CD4-positive, alpha-beta T cell treated with Interleukin-6 at 100 ng/mL for 8 hours (primary cell): ENCODE results near the gene OR4M1.
"Not testable (repeated sequence)": the region's sequence is repeated elsewhere in the genome, so short reads cannot be mapped to it uniquely, and the experiment has no call there.

Experiments
- DNase-seq: peaks from one replicate; pipeline ENCODE4 v3.0.0-alpha.2; 2020; ENCODE audit warnings: mixed read lengths, low spot score

Gene OR4M1, protein sequence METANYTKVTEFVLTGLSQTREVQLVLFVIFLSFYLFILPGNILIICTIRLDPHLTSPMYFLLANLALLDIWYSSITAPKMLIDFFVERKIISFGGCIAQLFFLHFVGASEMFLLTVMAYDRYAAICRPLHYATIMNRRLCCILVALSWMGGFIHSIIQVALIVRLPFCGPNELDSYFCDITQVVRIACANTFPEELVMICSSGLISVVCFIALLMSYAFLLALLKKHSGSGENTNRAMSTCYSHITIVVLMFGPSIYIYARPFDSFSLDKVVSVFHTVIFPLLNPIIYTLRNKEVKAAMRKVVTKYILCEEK

DNA sequence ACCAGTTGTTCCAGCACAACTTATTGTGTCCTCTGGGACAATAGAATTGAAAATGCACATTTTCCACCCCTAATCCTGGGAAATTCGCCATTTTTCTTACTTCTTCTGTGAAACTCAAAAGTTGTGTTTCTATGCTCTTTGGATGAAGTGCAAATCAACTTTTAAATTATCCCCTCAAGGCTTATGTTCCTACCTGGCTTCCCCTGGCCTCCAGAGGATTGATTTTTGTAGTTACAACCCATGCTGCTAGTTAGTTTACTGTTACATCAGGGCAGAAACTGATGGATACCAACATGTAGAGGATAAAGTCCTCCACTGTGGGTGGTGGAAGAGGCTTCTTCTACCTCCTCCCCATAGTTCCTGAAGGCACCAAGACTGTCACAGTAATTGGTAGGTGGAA lies at the start of gene OR4M1:
TSS of gene OR4M1 (plus strand) at position 301 of the 400 bp plus-strand sequence. CDS start 6,819 bp downstream, outside the sequence.
- DNase-seq = not testable (repeated sequence)

DNA sequence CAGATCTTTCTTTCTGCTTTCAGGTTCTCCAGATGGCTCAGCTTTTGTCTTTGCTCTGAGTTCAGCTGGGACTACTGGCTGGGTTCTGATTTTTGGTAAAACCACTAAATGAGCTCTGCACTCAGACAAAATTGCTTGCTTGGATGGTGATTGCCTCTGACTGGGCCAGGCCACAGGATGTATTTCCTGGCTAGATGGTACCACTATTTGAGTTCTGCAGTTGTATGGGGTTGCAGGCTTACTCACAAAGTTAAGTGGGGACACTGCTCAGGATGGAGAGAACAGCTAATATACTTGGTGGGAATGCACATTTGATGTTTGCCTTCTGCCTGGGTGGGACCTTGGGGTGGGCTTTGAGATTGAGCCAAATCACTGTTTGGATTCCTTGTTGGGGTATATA lies 43.9 kb upstream of the OR4M1 start:
- DNase-seq = no peak

DNA sequence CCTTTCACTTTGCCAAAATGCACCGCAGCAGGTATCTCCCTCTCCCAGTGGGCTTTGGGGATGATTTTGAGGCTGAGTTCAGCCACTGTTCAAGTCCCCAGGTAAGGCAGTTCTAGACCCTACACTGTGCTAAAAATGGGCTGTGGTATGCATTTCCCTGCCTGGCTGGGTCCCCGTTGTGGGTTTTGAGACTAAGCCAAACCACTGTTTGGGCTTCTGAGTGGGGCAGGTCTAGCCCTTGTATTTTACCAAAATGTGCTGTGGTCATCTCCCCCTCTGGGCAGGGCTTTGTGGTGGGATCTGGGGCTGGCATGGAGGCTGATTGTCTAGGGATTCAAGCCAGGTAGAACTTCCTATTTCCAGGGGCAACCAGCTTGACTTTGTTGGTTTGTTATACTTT lies 43.5 kb upstream of the OR4M1 start:
- DNase-seq = no peak

DNA sequence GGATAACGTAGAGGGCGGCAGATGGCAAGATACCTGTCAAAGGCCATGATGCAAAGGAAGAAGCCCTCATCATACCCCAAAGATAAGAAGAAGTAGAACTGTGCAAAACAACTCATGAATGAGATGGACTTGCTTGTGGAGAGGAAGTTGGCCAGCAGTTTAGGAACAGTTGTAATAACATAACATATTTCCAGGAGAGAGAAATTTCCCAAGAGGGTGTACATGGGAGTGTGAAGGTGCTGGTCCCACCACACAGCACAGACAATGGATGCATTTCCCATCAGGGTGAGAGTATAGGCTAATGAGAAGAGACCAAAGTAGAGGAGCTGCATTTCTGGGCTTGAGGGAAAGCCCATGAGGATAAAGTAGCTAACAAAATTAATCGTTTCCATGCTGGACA lies 39.4 kb upstream of the OR4M1 start:
- DNase-seq = not testable (repeated sequence)

DNA sequence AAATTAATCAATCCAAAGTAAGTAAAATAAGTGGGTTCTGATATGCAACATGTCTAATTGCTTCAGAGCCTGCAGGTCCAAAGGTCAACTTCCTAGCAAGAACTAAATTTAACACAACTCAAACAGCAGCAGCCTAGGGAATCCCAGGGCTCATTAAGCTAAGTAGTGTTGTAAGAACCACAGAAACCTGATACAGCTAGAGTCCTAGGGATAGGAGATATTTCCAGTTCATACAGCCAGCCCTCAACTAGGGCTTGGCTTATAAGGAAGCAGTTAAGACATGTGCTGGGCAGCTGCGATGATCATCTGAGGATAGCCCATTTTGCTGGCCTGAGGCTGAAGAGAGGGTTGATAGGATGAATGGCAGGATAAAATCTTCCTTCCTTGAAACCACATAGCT lies 30.0 kb upstream of the OR4M1 start, which contains the start of gene OR4Q3:
TSS of gene OR4Q3 (plus strand) at position 316 of the 400 bp plus-strand sequence.
- no peak for DNase-seq

DNA sequence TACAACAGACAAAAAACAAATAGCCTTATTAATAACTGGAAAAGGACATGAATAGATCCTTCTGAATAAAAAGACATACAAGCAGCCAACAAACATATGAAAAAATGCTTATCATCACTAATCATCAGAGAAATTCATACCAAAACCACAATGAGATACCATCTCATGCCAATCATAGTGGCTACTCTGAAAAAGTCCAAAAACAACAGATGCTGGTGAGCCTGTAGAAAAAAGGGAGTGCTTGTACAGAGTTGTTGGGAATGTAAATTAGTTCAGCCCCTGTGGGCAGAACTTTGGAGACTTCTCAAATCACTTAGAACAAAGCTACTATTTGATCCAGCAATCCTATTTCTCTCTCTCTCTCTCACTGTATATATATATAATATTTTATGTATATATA lies 21.0 kb upstream of the OR4M1 start:
- DNase-seq = not testable (repeated sequence)

DNA sequence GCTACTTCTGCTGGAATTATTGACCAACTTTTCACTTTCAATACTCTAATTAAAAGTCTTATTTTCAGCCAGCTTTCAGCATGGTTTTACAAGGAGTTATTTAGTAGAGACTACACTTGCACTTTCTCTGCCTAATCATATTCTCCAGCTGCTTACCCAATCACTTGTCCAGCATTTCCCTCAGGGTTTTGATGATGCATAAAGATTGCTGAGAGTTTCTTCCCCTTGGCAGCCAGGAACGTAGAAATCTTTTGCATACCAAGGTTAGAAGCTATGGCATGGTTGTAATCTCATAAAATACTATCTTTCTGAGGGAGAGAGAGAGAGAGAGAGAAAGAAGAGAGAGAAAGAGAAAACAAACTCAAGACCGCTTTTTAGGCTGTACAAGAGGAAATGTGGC lies 19.1 kb upstream of the OR4M1 start:
- DNase-seq = no peak

DNA sequence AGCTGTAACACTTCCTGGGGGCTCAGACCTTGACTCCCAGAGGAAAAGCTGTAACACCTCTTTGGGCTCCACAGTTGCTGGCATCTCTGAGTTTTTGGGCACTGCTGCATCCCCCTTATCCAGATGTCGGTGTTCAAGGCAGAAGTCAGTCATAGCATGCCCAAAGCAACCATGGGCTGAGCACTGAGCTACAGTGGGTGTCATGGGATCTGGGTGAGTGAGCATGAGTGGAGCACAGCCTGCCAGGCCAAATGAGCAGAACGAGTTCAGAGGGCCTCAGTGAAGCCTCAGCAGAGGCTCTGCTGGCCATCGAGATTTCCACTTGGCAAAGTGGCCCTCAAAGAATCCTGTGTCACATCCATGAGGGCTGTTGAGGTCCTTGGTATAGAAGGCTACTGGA lies 1.8 kb upstream of the OR4M1 start:
- DNase-seq = not testable (repeated sequence)

DNA sequence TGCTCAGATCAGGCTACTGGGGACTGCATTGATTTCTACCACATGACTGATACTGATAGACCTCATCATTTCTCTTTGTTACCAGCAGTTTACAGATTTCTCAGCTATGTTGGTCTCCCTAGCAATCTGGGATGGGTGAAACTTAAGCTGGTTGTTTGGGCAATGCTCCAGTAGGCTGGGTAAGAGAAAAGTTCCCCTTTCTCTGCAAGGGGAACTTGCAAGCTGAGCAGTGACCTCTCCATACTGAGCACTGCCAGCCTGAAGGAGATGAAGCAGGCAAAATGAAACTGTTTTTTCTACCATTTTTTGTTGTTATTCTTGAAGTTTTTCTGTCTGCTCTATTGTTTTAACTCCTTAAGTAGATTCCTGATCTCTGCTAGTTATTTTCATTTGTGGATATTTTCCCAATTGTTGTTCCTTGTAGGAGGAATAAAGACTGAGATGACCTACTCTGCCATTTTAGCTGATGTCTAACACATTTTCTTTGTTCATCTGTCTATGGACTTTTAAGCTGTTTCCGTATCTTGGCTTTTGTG lies 1.3 kb upstream of the OR4M1 start:
- no peak for DNase-seq

DNA sequence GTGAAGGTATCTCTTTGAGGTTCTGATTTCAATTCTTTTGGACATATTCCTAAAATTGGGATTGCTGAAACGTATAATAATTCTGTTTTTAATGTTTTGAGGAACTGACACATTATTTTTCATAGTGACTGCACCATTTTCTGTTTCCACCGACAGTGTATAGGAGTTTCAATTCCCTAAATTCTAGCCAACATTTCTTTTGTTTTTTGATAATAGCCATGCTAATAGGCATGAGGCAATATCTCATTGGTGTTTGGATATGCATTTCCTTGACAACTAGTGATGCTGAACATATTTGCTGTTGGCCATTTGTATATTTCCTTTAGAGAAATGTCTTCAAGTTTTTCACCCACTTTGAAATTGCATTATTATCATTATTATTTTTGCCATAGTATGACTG lies 850 bp upstream of the OR4M1 start:
- DNase-seq = not testable (repeated sequence)

DNA sequence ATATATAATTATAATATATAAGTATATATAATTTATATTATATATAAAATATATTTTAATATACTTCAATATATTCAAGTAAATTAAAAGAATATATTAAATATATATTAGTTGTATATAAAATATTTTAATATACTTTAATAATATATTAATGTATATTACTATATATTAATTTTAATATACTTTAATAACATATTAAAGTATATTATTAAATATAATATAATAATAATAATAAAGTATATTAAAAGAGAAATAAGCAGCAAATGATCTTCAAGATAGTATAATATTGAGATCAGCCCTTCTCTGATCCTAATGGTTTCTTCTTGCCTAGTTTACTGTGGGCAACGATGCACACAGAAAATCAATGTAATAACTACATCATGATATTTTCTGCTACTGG lies 2.3 kb downstream of the OR4M1 start:
- DNase-seq = no peak

DNA sequence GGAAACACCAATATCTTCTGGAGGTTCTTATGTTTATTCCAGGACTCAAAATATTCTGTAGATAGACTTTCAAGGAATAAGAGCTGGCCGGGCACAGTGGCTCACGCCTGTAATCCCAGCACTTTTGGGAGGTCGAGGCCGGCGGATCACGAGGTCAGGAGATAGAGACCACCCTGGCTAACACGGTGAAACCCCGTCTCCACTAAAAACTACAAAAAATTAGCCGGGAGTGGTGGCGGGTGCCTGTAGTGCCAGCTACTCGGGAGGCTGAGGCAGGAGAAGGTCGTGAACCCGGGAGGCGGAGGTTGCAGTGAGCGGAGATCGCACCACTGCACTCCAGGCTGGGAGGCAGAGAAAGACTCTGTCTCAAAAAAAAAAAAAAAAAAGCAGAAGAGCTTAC lies 12.5 kb downstream of the OR4M1 start:
- DNase-seq = not testable (repeated sequence)

DNA sequence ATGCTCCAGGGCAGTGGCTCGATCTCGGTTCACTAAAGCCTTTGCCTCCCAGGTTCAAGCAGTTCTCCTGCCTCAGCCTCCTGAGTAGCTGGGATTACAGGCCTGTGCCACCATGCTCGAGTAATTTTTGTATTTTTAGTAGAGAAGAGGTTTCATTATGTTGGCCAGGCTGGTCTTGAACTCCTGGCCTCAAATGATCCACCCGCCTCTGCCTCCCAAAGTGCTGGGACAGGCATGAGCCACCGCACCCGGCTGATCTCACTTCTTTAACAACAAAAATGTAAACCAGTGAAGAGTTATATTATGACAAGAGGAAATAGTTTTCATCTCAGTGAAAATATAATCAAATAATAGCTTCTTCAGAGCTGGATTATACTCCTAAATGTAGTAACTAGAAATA lies 14.0 kb downstream of the OR4M1 start:
- DNase-seq = not testable (repeated sequence)

DNA sequence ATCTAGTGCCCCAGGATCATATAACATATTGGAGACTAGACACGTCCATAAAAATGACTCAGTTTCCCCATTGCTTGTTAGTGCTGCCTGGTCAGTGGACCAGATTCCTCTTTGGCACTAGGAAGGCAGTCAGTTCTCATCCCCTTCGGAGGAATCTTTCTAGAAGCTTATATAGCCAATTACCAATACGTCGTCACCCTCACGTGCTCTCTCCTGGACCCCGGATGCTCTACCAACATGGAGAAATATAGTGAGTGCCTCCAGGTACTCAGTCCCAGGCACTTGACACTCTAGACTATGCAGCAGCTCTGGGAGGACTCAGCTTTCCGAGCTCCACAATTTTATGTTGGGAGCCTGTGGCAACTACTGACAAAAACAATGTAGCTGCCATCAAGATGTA lies 14.8 kb downstream of the OR4M1 start:
- not testable (repeated sequence) for DNase-seq

DNA sequence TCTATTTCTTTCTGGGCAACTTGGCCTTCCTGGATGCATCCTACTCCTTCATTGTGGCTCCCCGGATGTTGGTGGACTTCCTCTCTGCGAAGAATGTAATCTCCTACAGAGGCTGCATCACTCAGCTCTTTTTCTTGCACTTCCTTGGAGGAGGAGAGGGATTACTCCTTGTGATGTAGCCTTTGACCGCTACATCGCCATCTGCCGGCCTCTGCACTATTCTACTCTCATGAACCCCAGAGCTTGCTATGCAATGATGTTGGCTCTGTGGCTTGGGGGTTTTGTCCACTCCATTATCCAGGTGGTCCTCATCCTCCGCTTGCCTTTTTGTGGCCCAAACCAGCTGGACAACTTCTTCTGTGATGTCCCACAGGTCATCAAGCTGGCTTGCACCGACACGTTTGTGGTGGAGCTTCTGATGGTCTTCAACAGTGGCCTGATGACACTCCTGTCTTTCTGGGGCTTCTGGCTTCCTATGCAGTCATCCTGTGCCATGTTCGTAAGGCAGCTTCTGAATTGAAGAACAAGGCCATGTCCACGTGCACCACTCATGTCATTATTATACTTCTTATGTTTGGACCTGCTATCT lies 23.3 kb downstream of the OR4M1 start:
- not testable (repeated sequence) for DNase-seq

DNA sequence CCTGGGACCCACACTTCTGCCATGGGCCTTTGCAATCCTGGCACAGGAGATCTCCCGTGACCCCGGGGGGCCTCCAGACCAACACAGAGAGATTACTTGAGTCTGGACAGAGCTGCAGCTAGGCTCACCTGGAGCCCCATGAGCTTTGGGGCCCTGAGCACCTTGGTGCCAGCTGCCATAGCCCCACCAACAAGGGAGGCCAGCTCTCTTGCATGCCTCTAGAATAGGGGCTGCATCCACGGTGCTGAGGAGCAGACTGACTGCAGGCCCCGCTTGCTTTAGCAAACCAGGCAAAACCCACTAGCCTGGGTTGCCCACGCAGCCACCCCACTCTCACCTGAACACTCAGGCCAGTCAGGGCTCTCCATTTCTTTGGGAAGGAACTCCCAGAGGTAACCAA lies 26.6 kb downstream of the OR4M1 start:
- DNase-seq = no peak

DNA sequence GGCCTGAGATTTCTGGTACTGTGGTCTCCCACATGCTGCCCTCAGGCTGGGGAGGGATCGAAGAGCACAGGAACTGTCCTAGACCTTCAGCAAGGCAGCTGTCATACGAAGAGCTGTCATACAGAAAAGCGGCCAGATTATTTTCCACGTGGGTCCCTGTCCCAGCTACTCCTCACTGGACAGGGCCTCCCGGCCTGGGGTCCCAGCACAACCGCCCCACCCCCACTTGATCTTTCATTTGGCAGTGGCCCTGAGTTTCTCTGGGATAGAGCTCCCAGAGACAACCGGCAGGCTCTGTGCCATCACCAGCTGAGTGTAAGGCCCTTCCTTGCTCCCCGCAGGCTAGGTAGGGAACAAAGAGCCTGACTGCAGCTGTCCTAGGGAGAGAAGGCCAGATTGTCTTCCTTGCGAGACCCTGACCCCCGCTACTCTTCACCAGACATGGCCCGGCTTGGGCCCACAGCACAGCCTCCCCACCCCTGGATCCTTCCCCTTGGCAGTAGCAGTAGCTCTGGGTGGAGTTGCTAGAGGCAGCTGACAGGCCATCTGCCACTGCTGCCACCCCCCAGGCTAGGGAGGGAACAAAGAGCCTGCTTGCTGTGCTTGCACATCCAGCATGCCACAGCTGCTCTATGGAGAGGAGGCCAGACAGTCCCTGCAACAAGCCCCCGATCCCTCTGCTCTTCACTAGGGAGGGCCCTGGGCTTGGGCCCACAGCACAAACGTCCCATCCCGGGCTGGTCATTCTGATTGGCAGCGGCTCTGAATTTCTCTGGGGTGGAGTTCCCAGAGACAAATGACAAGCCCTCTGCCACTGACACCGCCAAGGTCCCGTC lies 27.2 kb downstream of the OR4M1 start:
- no peak for DNase-seq

DNA sequence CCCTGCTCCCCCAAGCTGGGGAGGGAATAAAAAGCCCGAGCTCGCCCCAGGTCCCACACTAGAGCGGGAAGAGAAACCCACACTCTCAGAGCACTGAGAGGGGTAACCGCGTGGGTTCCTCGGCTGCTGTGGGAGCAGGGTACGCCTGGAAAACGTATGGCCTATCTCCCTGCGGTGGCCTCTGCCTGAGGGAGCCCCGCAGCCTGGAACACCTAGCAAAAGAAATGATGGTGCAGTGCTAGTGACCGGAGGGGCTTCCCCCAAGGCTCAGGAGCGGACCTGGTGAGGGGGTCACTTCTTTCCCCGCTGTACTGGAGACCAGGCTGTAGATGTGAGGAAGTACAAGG lies 27.8 kb downstream of the OR4M1 start:
- no peak for DNase-seq

DNA sequence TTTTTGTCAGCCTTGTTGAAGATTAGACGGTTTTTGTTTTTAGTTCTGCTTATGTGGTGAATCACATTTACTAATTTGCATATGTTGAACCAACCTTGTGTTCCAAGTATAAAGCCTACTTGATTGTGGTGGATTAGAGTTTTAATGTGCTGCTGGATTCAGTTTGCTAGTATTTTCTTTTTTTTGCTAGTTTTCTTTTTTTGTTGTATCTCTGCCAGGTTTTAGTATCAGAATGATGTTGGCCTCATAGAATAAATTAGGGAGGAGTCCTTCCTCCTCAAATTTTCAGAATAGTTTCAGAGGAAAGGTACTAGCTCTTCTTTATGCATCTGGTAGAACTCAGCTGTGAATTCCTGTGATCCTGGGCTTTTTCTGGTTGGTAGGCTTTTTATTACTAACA lies 30.2 kb downstream of the OR4M1 start, which contains the start of gene OR4N2:
TSS of gene OR4N2 (plus strand) at position 301 of the 400 bp plus-strand sequence. CDS start 23,679 bp downstream, outside the sequence.
- not testable (repeated sequence) for DNase-seq

DNA sequence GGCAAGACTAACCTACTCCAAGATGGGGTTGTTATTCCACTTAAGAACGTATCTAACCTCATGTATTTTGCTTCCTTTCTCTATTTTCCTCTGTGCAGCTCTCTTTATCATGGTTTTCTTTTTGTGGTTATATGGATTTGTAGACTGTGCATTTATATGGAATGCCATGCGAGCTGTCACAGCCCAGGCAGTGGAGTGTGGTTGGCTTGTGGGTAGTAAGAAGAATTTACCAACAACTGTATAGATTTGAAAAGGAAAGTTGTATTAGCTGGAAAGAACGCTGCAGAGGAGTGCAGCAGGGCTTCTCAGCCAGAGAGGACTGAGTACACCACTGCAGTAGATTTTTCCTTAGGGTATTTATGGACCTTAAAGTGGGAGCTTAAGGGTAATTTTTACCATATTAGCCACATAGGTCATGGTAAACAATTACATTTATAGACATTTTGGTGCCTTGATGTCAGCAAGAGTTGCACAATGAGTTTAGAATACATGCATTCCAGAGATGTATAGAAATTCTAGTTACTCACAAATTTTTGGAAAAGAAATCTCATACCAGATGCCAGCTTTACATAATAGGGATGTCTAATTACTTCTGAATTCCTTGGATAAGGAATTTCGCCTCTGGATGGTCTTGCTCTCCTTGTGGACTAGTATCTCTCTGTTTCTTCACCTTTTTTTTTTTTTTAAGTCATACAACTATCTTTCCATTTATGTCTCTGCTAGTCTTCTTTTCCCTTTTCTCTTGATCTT lies 40.0 kb downstream of the OR4M1 start:
- DNase-seq = not testable (repeated sequence)

DNA sequence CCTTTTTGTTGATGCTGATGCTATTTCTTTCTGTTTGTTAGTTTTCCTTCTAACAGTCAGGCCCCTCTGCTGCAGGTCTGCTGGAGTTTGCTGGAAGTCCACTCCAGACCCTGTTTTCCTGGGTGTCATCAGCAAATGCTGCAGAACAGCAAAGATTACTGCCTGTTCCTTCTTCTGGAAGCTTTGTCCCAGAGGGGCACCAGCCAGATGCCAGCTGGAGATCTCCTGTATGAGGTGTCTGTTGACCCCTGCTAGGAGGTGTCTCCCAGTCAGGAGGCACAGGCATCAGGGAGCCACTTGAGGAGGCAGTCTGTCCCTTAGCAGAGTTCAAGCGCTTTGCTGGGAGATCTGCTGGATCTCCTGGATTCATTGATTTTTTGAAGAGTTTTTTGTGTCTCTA lies 46.6 kb downstream of the OR4M1 start:
- not testable (repeated sequence) for DNase-seq

DNA sequence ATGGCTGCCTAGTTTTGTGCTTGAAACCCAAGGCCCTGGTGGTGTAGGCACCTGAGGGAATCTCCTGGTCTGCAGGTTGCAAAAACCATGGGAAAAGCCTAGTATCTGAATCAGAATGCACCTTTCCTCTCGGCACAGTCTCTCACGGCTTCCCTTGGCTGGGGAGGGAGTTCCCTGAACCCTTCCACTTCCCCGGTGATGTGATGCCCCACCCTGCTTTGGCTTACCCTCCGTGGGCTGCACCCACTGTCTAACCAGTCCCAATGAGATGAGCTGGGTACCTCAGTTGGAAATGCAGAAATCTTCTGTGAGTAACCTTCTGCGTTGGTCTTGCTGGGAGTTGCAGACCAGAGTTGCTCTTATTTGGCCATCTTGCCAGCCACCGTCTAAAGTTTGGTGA lies 47.7 kb downstream of the OR4M1 start:
- not testable (repeated sequence) for DNase-seq
